Trophoblast cell (in vitro differentiated cells and primary cell): Measurements from ENCODE around the gene CBLIF.

Source experiments
- DNase-seq, 2 donors: peaks; one replicate each; pipeline ENCODE4 v3.0.0-alpha.2; 2016
- H2AFZ ChIP-seq: 2 replicates; pipeline ENCODE4 v1.6.1; 2013; ENCODE audit warnings: low read length, moderate library complexity, mild to moderate bottlenecking; ENCODE audit not compliant: insufficient read depth, poor library complexity
- H2AK5ac ChIP-seq: 2 replicates; pipeline ENCODE4 v1.6.1; 2013; ENCODE audit warnings: mild to moderate bottlenecking, low read length
- H2BK120ac ChIP-seq: 2 replicates; pipeline ENCODE4 v1.6.1; 2013; ENCODE audit warnings: low read length, mild to moderate bottlenecking, moderate library complexity; ENCODE audit not compliant: insufficient read depth, poor library complexity
- H2BK12ac ChIP-seq: 2 replicates; pipeline ENCODE4 v1.6.1; 2013; ENCODE audit warnings: mild to moderate bottlenecking, low read length, moderate library complexity
- H2BK5ac ChIP-seq: 2 replicates; pipeline ENCODE4 v1.6.1; 2013; ENCODE audit warnings: low read length, low read depth, moderate library complexity, mild to moderate bottlenecking; ENCODE audit not compliant: poor library complexity
- H3K14ac ChIP-seq: 2 replicates; pipeline ENCODE4 v1.6.1; 2013; ENCODE audit warnings: mild to moderate bottlenecking, low read length
- H3K18ac ChIP-seq: 2 replicates; pipeline ENCODE4 v1.6.1; 2013; ENCODE audit warnings: mild to moderate bottlenecking, low read length
- H3K23ac ChIP-seq: 2 replicates; pipeline ENCODE4 v1.6.1; 2013; ENCODE audit warnings: low read length
- H3K27ac ChIP-seq: 2 replicates; pipeline ENCODE4 v1.5.1; 2013; ENCODE audit warnings: low read depth, mild to moderate bottlenecking, inconsistent platforms, low read length, moderate library complexity
- H3K27me3 ChIP-seq: 2 replicates; pipeline ENCODE4 v1.6.1; 2013; ENCODE audit warnings: inconsistent platforms, mild to moderate bottlenecking, low read length, moderate library complexity; ENCODE audit not compliant: insufficient read depth
- H3K36me3 ChIP-seq, 2 experiments: 1 replicate in 1 of 2; 2 replicates in 1 of 2; pipeline ENCODE4 v1.6.1; 2013; ENCODE audit warnings: low read length in 2 of 2, mild to moderate bottlenecking in 2 of 2, moderate library complexity in 1 of 2; ENCODE audit not compliant: insufficient read depth in 2 of 2, control insufficient read depth in 1 of 2
- H3K4ac ChIP-seq: 2 replicates; pipeline ENCODE4 v1.6.1; 2013; ENCODE audit warnings: low read depth, mild to moderate bottlenecking, low read length, moderate library complexity
- H3K4me1 ChIP-seq, 2 experiments: 1 replicate in 1 of 2; 2 replicates in 1 of 2; pipeline ENCODE4 v1.6.1; 2013; ENCODE audit warnings: low read length in 2 of 2, mild to moderate bottlenecking in 2 of 2, moderate library complexity in 1 of 2; ENCODE audit not compliant: insufficient read depth in 2 of 2, control insufficient read depth in 1 of 2
- H3K4me2 ChIP-seq: 2 replicates; pipeline ENCODE4 v1.6.1; 2013; ENCODE audit warnings: inconsistent platforms, mild to moderate bottlenecking, low read length, moderate library complexity
- H3K4me3 ChIP-seq: 2 replicates; pipeline ENCODE4 v1.5.1; 2013; ENCODE audit warnings: mild to moderate bottlenecking, low read depth, low read length, inconsistent platforms
- H3K79me1 ChIP-seq: one replicate; pipeline ENCODE4 v1.6.1; 2013; ENCODE audit warnings: low read length
- H3K79me2 ChIP-seq: 2 replicates; pipeline ENCODE4 v1.6.1; 2013; ENCODE audit warnings: low read length, mild to moderate bottlenecking; ENCODE audit not compliant: control insufficient read depth, insufficient read depth, poor library complexity
- H3K9ac ChIP-seq: 2 replicates; pipeline ENCODE4 v1.6.1; 2013; ENCODE audit warnings: mild to moderate bottlenecking, low read length
- H3K9me3 ChIP-seq: 2 replicates; pipeline ENCODE4 v1.6.1; 2013; ENCODE audit warnings: low read depth, mild to moderate bottlenecking, control low read depth, inconsistent platforms, low read length; ENCODE audit not compliant: insufficient read depth
- H4K12ac ChIP-seq: 2 replicates; pipeline ENCODE4 v1.6.1; 2013; ENCODE audit warnings: low read depth, mild to moderate bottlenecking, low read length, moderate library complexity
- H4K8ac ChIP-seq: 2 replicates; pipeline ENCODE4 v1.6.1; 2013; ENCODE audit warnings: low read depth, mild to moderate bottlenecking, low read length, moderate library complexity
- H4K91ac ChIP-seq: one replicate; pipeline ENCODE4 v1.6.1; 2013; ENCODE audit warnings: low read depth, mild to moderate bottlenecking, low read length, moderate library complexity
- WGBS: extraction: QIAGEN DNeasy Blood & Tissue Kit; methylation state at CpG from one replicate; pipeline ENCODE4 v1.1.7; 2013; ENCODE audit warnings: missing lambda C conversion rate; ENCODE audit not compliant: insufficient read length, insufficient coverage; ENCODE audit errors: extremely low coverage; 5-methylcytosine and 5-hydroxymethylcytosine counted together

Gene CBLIF

DNA sequence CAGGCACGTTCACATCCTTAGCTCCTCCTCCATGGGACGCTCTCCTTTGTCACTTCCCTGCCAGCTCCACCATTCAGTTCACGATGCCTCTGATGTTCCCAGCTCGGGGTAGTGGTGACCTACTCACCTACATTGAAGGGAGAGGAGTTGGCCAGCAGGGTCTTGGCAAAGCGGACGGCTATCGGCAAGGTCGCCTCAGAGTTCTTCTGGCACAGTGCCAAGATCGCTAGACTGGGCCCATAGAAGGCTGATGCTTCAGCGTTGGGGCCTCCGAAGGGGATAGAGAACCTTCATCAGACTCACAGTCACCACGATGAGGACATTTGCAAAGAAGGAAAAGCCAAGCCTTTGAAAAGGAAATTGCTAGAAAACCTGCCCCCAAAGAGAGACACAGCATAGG lies 3.0 kb downstream of the CBLIF start:
- Histone ChIP-seq H3K4me2 (no peak overlapping the region), H3K23ac (no peak overlapping the region), H2BK12ac (no peak overlapping the region), H3K9ac (no peak overlapping the region), H3K4ac (no peak overlapping the region), H3K14ac (no peak overlapping the region), H3K18ac (no peak overlapping the region), H4K8ac (no peak overlapping the region), H3K27ac (no peak overlapping the region), H3K9me3 (peaks cover 2% of the 10 kb centered on the region), H3K27me3 (no peaks in the 10 kb centered on the region), H3K36me3 (no peaks in the 10 kb centered on the region), H3K4me3 (no peak overlapping the region), H2AK5ac (no peak overlapping the region), H4K12ac (no peak overlapping the region), H4K91ac (no peak overlapping the region), H3K4me1 (no peaks in the 10 kb centered on the region), H2AFZ (no peak overlapping the region), H2BK5ac (no peak overlapping the region), H2BK120ac (no peak overlapping the region), H3K79me2 (no peaks in the 10 kb centered on the region), H3K79me1 (no peaks in the 10 kb centered on the region)
- DNase-seq = no peak
- WGBS = no CpG with 5 or more reads among the region's 12 CpGs

DNA sequence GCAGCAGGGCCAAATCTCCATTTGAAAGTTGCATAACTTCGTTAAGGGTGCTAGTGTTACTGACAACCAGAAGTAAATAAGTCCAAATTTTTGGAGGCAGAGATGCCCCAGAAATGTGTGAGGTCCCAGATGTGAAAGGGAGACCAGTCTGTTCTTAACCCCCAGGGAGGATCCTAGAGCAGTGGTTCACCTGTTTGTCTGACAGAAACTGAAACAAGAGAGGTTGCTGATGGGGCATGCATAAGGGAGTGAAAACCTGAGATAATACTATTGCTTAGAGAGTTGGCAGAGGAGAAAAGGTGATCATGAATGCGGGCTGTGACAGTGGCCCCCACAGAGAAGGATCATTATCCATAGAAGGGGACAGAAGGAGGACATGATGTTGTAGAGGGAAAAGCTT lies 3.8 kb downstream of the CBLIF start:
- no peak overlapping the region for H3K4ac ChIP-seq
- WGBS = no CpG with 5 or more reads among the region's 2 CpGs
- no peak overlapping the region for H4K8ac ChIP-seq
- no peaks in the 10 kb centered on the region for H3K4me1 ChIP-seq
- no peak overlapping the region for H3K4me2 ChIP-seq
- H3K27me3 ChIP-seq = no peaks in the 10 kb centered on the region
- H3K23ac ChIP-seq = no peak overlapping the region
- no peak overlapping the region for H3K9ac ChIP-seq
- no peak overlapping the region for H3K18ac ChIP-seq
- no peak overlapping the region for H3K27ac ChIP-seq
- H3K14ac ChIP-seq = no peak overlapping the region
- no peak overlapping the region for H2BK12ac ChIP-seq
- H3K79me1 ChIP-seq = no peaks in the 10 kb centered on the region
- no peak overlapping the region for H2BK5ac ChIP-seq
- H2AK5ac ChIP-seq = no peak overlapping the region
- no peaks in the 10 kb centered on the region for H3K79me2 ChIP-seq
- H4K12ac ChIP-seq = no peak overlapping the region
- H2AFZ ChIP-seq = no peak overlapping the region
- DNase-seq = no peak
- H2BK120ac ChIP-seq = no peak overlapping the region
- H3K9me3 ChIP-seq = peaks cover 2% of the 10 kb centered on the region
- no peaks in the 10 kb centered on the region for H3K36me3 ChIP-seq
- no peak overlapping the region for H3K4me3 ChIP-seq
- H4K91ac ChIP-seq = no peak overlapping the region

DNA sequence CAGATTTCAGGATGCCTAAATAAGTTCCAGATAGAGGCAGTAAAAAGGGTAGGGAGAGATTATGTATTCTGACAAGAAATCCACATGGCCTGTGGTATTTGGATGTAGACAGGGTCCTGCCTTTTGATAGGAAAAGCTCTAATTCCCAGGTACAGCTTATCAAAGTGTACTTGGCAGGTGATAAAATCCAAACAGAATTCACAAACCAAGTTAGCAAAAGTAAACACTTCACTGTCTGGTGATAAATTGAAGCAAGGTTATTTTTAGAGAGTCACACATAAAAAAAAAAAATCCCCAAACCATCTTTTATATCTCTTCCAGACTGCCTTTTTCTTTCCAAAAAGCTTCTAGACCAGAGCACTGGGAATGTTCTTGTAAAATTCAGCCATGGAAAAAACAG lies 5.7 kb downstream of the CBLIF start:
- Histone ChIP-seq H2BK120ac (no peak overlapping the region), H3K4me1 (no peaks in the 10 kb centered on the region), H3K27me3 (no peaks in the 10 kb centered on the region), H3K9ac (no peak overlapping the region), H2AFZ (no peak overlapping the region), H4K91ac (no peak overlapping the region), H3K14ac (no peak overlapping the region), H3K18ac (no peak overlapping the region), H3K9me3 (peaks cover 2% of the 10 kb centered on the region), H4K8ac (no peak overlapping the region), H2BK12ac (no peak overlapping the region), H3K27ac (no peak overlapping the region), H3K36me3 (no peaks in the 10 kb centered on the region), H3K4me2 (no peak overlapping the region), H4K12ac (no peak overlapping the region), H3K79me1 (no peaks in the 10 kb centered on the region), H3K23ac (no peak overlapping the region), H2BK5ac (no peak overlapping the region), H3K4me3 (no peak overlapping the region), H3K4ac (no peak overlapping the region), H2AK5ac (no peak overlapping the region), H3K79me2 (no peaks in the 10 kb centered on the region)
- DNase-seq = no peak

DNA sequence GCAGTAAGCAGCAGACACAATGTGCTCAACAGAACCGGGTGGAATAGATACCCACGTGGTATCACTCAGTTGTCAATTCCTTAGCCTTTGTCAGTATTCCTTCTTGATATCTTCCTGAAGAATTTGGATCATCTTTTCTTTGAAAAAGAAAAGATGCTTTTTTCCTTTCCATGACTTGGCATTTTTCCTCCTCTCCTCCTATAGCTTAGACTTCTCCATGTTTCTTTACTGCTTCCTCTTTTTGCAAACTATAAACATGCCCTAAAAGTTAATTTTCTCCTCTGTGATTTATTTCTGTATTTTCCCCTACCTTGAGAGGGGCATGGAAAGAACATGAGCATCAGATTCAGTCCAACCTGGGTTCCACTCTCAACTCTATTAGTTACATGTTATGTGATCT lies 11.7 kb downstream of the CBLIF start:
- no peaks in the 10 kb centered on the region for H3K79me1 ChIP-seq
- H3K23ac ChIP-seq = no peak overlapping the region
- no peaks in the 10 kb centered on the region for H3K36me3 ChIP-seq
- no peak for DNase-seq
- no peak overlapping the region for H2BK120ac ChIP-seq
- H2AFZ ChIP-seq = no peak overlapping the region
- no peak overlapping the region for H3K4me3 ChIP-seq
- no peak overlapping the region for H3K4ac ChIP-seq
- no peak overlapping the region for H4K91ac ChIP-seq
- no peak overlapping the region for H4K12ac ChIP-seq
- no peak overlapping the region for H4K8ac ChIP-seq
- no peak overlapping the region for H2BK12ac ChIP-seq
- H3K18ac ChIP-seq = no peak overlapping the region
- WGBS = no CpG with 5 or more reads among the region's 2 CpGs
- no peaks in the 10 kb centered on the region for H3K79me2 ChIP-seq
- H3K14ac ChIP-seq = no peak overlapping the region
- H3K9me3 ChIP-seq = no peaks in the 10 kb centered on the region
- no peak overlapping the region for H2BK5ac ChIP-seq
- no peak overlapping the region for H3K9ac ChIP-seq
- no peak overlapping the region for H3K27ac ChIP-seq
- no peak overlapping the region for H2AK5ac ChIP-seq
- no peaks in the 10 kb centered on the region for H3K4me1 ChIP-seq
- H3K27me3 ChIP-seq = no peaks in the 10 kb centered on the region
- H3K4me2 ChIP-seq = no peak overlapping the region

DNA sequence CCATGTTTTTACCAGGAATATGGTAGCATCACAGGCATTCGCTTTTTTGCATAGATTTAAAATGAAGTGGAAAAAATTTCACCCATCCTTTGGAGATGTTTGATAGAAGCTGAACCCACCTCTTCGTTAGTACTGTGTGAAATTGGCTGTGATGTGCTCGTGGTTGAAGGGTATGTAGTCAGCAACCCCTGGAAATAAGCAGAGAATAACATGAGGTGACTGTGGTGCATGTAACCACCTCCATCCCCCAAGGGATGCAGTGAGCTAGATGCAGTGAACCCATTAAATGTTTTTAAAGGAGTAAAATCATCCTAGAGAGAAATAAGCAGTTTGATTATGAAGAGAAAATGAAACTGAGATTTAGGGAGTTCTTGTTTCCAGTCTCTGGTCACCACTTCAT lies 15.9 kb downstream of the CBLIF start:
- Histone ChIP-seq H3K79me1 (no peaks in the 10 kb centered on the region), H3K27me3 (no peaks in the 10 kb centered on the region), H3K4me3 (no peak overlapping the region), H2BK120ac (no peak overlapping the region), H3K79me2 (no peaks in the 10 kb centered on the region), H2BK12ac (no peak overlapping the region), H3K27ac (no peak overlapping the region), H3K14ac (no peak overlapping the region), H3K4me2 (no peak overlapping the region), H3K9ac (no peak overlapping the region), H2BK5ac (no peak overlapping the region), H3K36me3 (no peaks in the 10 kb centered on the region), H3K4ac (no peak overlapping the region), H4K91ac (no peak overlapping the region), H2AFZ (no peak overlapping the region), H3K9me3 (no peaks in the 10 kb centered on the region), H3K4me1 (no peaks in the 10 kb centered on the region), H3K18ac (no peak overlapping the region), H4K12ac (no peak overlapping the region), H4K8ac (no peak overlapping the region), H3K23ac (no peak overlapping the region), H2AK5ac (no peak overlapping the region)
- DNase-seq = no peak
- no CpG with 5 or more reads among the region's 3 CpGs for WGBS
